Sigmoid colon (tissue), 4 donors: ENCODE results near the gene DHX58.

Experiments
- CTCF ChIP-seq, 4 experiments: fragments of 450-650 bp in 3 of 4; fragments of 200-600 bp in 1 of 4; IDR thresholded peaks; one replicate each; pipeline ENCODE4 v1.5.1; 2016 to 2019; ENCODE audit warnings: antibody characterized with exemption in 4 of 4, mild to moderate bottlenecking in 3 of 4, moderate library complexity in 2 of 4
- EP300 ChIP-seq, 4 donors: sonication (generic); formaldehyde crosslinking; IDR thresholded peaks; one replicate each; pipeline ENCODE4 v1.6.1; 2017; ENCODE audit warnings: antibody characterized with exemption in 4 of 4
- POLR2AphosphoS5 ChIP-seq, 4 donors: sonication (generic); formaldehyde crosslinking; IDR thresholded peaks; one replicate each; pipeline ENCODE4 v1.6.1; 2017; ENCODE audit warnings: antibody characterized with exemption in 4 of 4

- TF ChIP-seq CTCF (IDR thresholded peaks at IDR 0.05) = peak; percentile 75 to 85 (median 79)
- no peak for TF ChIP-seq POLR2AphosphoS5 (IDR thresholded peaks at IDR 0.05)
- no peak for TF ChIP-seq EP300 (IDR thresholded peaks at IDR 0.05)
These were observed 4.3 kb upstream of the DHX58 start for GRCh38 chr17:42116705-42117396.
